GM10248 (cell line): Measurements from ENCODE around the gene LHFPL6.

Experiments
- CTCF ChIA-PET: fragments of 300-600 bp; sonication (Branson Sonifier 250); formaldehyde crosslinking; extraction: SDS; loops from one replicate; lab custom pipeline; 2021; ENCODE audit warnings: antibody characterized with exemption; lab: Yijun Ruan, JAX
- POLR2A ChIA-PET: fragments of 350-650 bp; sonication (Branson Sonifier 250); formaldehyde crosslinking; extraction: SDS; loops from one replicate; lab custom pipeline; 2020; ENCODE audit warnings: antibody characterized with exemption; lab: Yijun Ruan, JAX
- DNase-seq: peaks from one replicate; pipeline ENCODE4 v3.0.0; 2012; ENCODE audit errors: extremely low spot score
- TF ChIP-seq, protein P1 (sequence below): IDR thresholded peaks from 2 replicates; pipeline ENCODE4 v1.5.1; 2012; ENCODE audit warnings: mild to moderate bottlenecking, low read depth; ENCODE audit errors: extremely low read depth, missing control alignments, control extremely low read depth

LHFPL6 gene

DNA sequence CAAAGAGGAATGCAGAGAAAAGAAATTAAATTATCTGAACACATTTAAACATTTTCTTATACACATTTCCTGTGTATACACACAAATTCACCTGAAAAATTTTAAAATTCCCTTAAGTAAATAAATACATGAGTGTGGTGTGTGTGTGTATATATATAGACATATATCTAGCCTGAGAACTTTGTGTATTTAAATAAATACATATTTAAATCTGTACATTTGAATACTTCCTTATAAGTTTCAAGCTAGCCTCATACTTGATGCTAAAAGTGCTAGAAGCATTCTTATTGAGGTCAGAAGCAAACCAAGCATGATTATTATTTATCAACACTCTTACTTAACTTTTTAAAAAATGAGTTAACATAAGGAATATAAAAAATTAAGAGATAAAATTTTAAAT lies 304.0 kb downstream of the LHFPL6 start:
- DNase-seq: no peak
- CTCF ChIA-PET: no interaction called here
- POLR2A ChIA-PET: no interaction called here
- TF ChIP-seq, protein P1, sequence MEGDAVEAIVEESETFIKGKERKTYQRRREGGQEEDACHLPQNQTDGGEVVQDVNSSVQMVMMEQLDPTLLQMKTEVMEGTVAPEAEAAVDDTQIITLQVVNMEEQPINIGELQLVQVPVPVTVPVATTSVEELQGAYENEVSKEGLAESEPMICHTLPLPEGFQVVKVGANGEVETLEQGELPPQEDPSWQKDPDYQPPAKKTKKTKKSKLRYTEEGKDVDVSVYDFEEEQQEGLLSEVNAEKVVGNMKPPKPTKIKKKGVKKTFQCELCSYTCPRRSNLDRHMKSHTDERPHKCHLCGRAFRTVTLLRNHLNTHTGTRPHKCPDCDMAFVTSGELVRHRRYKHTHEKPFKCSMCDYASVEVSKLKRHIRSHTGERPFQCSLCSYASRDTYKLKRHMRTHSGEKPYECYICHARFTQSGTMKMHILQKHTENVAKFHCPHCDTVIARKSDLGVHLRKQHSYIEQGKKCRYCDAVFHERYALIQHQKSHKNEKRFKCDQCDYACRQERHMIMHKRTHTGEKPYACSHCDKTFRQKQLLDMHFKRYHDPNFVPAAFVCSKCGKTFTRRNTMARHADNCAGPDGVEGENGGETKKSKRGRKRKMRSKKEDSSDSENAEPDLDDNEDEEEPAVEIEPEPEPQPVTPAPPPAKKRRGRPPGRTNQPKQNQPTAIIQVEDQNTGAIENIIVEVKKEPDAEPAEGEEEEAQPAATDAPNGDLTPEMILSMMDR: no peak

DNA sequence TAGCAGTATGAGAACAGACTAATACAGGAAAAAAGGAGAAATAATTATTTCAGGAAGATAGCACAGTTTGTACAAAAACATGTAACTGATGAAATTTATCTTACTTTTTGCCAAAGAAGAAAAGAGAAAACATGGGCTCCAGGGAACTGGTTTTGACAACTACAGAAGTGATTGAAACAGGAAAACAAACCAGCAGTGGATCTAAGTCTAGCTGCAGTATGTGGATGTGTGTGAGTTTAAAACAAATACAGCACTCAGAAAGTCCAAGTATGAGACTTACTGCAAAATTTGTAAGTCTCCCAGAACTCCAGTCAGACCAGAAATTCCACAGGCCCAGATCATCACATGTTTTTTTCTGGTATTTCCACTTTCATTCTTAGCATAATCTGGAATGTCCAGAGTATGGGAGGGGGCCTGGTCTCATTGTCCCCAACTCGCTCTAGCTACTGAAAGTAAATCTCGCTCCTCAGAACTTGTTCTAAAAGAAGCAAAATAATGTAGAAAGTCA lies 305.3 kb downstream of the LHFPL6 start:
- CTCF ChIA-PET: no interaction called here
- POLR2A ChIA-PET: no interaction called here
- TF ChIP-seq, protein P1: no peak
- DNase-seq: no peak

DNA sequence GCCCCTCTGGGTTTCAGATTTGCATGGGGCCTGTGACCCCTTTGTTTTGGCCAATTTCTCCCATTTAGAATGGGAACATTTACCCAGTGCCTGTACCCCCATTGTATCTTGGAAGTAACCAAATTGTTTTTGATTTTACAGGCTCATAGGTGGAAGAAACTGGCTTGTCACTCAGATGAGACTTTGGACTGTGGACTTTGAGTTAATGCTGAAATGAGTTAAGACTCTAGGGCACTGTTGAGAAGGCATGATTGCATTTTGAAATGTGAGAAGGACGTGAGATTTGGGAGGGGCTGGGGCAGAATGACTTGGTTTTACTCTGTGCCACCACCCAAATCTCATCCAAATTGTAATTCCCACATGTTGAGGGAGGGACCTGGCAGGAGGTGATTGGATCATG lies 306.0 kb downstream of the LHFPL6 start:
- ChIA-PET CTCF (no interaction called here), POLR2A (no interaction called here)
- TF ChIP-seq, protein P1: no peak
- DNase-seq: no peak

DNA sequence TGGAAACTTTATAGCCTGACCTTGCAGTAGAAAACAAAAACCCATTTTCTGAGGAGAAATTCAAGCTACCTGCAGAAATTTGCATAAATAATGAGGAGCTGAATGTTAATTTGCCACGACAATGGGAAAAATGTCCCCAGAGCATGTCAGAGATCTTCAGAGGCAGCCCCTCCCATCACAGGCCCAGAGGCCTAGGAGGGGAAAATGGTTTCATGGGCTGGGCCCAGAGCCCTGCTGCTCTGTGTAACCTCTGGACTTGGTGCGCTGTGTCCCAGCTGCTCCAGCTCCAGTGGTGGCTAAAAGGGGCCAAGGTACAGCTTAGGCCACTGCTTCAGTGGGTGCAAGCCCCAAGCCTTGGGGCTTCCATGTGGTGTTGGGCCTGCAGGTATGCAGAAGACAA lies 306.8 kb downstream of the LHFPL6 start:
- TF ChIP-seq, protein P1: no peak
- ChIA-PET CTCF (no interaction called here), POLR2A (no interaction called here)
- no peak for DNase-seq
